ENCODE data around the gene CREB3L2. TPM values are rescaled to one million over a fixed set of nuclear protein-coding genes. Genes with fewer than 3 reads are reported as not detected.
"Not testable (repeated sequence)": the region's sequence is repeated elsewhere in the genome, so short reads cannot be mapped to it uniquely, and the experiment has no call there.

The CREB3L2 gene
- total RNA-seq, 1 donor from 2014 or later: 29.5 TPM

GRCh38 chr7:137989094-137989493 is 12.8 kb downstream of the CREB3L2 start:
- DNase-seq (ENCODE audit: low read depth in 2 of 2): no peak

GRCh38 chr7:137987968-137988367 is 13.9 kb downstream of the CREB3L2 start:
- no peak for DNase-seq (ENCODE audit: low read depth in 2 of 2)

- no peak for DNase-seq (ENCODE audit: low read depth in 2 of 2)
Observed at GRCh38 chr7:137987563-137987962, 14.3 kb downstream of the CREB3L2 start.

- no peak for DNase-seq (ENCODE audit: low read depth in 2 of 2)
Observed at GRCh38 chr7:137987018-137987349, 14.9 kb downstream of the CREB3L2 start.

GRCh38 chr7:137986252-137987017 is 15.5 kb downstream of the CREB3L2 start:
- no peak for DNase-seq (ENCODE audit: low read depth in 2 of 2)

GRCh38 chr7:137985897-137986251 is 16.0 kb downstream of the CREB3L2 start:
- DNase-seq (ENCODE audit: low read depth in 2 of 2): no peak

- DNase-seq (ENCODE audit: low read depth in 2 of 2): peak in 1 of 2 donors; percentile 49
Observed at GRCh38 chr7:137985253-137985896, 16.5 kb downstream of the CREB3L2 start.

GRCh38 chr7:137984181-137985041 is 17.5 kb downstream of the CREB3L2 start:
- no peak for DNase-seq (ENCODE audit: low read depth in 2 of 2)

- DNase-seq (ENCODE audit: low read depth in 2 of 2): peak in 1 of 2 donors; percentile 65
Observed at GRCh38 chr7:137983323-137984008, 18.4 kb downstream of the CREB3L2 start.

GRCh38 chr7:137982394-137982793 is 19.5 kb downstream of the CREB3L2 start:
- not testable (repeated sequence) for DNase-seq (ENCODE audit: low read depth in 2 of 2)

GRCh38 chr7:137981668-137982067 is 20.2 kb downstream of the CREB3L2 start:
- DNase-seq (ENCODE audit: low read depth in 2 of 2): no peak

GRCh38 chr7:137981175-137981574 is 20.7 kb downstream of the CREB3L2 start:
- DNase-seq (ENCODE audit: low read depth in 2 of 2): no peak

- no peak for DNase-seq (ENCODE audit: low read depth in 2 of 2)
Observed at GRCh38 chr7:137980308-137980707, 21.6 kb downstream of the CREB3L2 start.

GRCh38 chr7:137978464-137979237 is 23.2 kb downstream of the CREB3L2 start:
- peak in 1 of 2 donors; percentile 90 for DNase-seq (ENCODE audit: low read depth in 2 of 2)

GRCh38 chr7:137977173-137977572 is 24.7 kb downstream of the CREB3L2 start:
- no peak for DNase-seq (ENCODE audit: low read depth in 2 of 2)

- DNase-seq (ENCODE audit: low read depth in 2 of 2): no peak
Observed at GRCh38 chr7:137976696-137977095, 25.2 kb downstream of the CREB3L2 start.

GRCh38 chr7:137976232-137976631 is 25.7 kb downstream of the CREB3L2 start:
- no peak for DNase-seq (ENCODE audit: low read depth in 2 of 2)

GRCh38 chr7:137975768-137976167 is 26.1 kb downstream of the CREB3L2 start:
- DNase-seq (ENCODE audit: low read depth in 2 of 2): no peak

GRCh38 chr7:137975221-137975620 is 26.7 kb downstream of the CREB3L2 start:
- no peak for DNase-seq (ENCODE audit: low read depth in 2 of 2)

GRCh38 chr7:137974766-137975165 is 27.1 kb downstream of the CREB3L2 start:
- no peak for DNase-seq (ENCODE audit: low read depth in 2 of 2)
